ENCODE results near the gene NRIP1. TPM values are rescaled to one million over a fixed set of nuclear protein-coding genes. Genes with fewer than 3 reads are reported as not detected.

NRIP1 gene
- total and polyA plus RNA-seq, 2 of the 8 experiments (the other 6 are each of a cell fraction or from before 2014, with no cell fraction given) = 1.5 to 9.3 TPM

GRCh38 chr21:15050568-15051377 lies 14.0 kb downstream of the NRIP1 start (continued):
- TF ChIP-seq BCL11A (IDR thresholded peaks at IDR 0.05; ENCODE audit: low read depth in 2 of 2, low read length in 2 of 2) (no peak), JUND (IDR thresholded peaks at IDR 0.05; ENCODE audit: low read length) (no peak), USF2 (IDR thresholded peaks at IDR 0.05; ENCODE audit: low read length) (no peak), CHD2 (IDR thresholded peaks at IDR 0.05; ENCODE audit: low read length) (no peak), TAF1 (IDR thresholded peaks at IDR 0.05; ENCODE audit: low read depth, low read length) (0 out of 2 replicates have a peak, but pooled peaks have one; percentile 21), SP1 (IDR thresholded peaks at IDR 0.05; ENCODE audit: low read depth, low read length) (no peak), ZNF274 (IDR thresholded peaks at IDR 0.05; ENCODE audit: borderline replicate concordance, extremely low read depth, low read length) (no peak), POLR2AphosphoS5 (IDR thresholded peaks at IDR 0.05; ENCODE audit: low read depth, low read length) (no peak), BACH1 (IDR thresholded peaks at IDR 0.05; ENCODE audit: low read length) (no peak), RAD21 (IDR thresholded peaks at IDR 0.05 in 1 of 2, conservative IDR thresholded peaks at IDR 0.05 in 1 of 2; ENCODE audit: low read depth in 2 of 2, low read length in 2 of 2) (peak; percentile 43 to 57)
- TF ChIP-seq, protein P1, sequence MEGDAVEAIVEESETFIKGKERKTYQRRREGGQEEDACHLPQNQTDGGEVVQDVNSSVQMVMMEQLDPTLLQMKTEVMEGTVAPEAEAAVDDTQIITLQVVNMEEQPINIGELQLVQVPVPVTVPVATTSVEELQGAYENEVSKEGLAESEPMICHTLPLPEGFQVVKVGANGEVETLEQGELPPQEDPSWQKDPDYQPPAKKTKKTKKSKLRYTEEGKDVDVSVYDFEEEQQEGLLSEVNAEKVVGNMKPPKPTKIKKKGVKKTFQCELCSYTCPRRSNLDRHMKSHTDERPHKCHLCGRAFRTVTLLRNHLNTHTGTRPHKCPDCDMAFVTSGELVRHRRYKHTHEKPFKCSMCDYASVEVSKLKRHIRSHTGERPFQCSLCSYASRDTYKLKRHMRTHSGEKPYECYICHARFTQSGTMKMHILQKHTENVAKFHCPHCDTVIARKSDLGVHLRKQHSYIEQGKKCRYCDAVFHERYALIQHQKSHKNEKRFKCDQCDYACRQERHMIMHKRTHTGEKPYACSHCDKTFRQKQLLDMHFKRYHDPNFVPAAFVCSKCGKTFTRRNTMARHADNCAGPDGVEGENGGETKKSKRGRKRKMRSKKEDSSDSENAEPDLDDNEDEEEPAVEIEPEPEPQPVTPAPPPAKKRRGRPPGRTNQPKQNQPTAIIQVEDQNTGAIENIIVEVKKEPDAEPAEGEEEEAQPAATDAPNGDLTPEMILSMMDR (IDR thresholded peaks at IDR 0.05; ENCODE audit: control extremely low read depth in 1 of 3, insufficient read depth in 1 of 3, low read depth in 1 of 3, low read length in 3 of 3) = peak in 1 of 3 experiments; percentile 30; a peak in 1 of 4 replicates
